Stimulated activated CD4-positive, alpha-beta T cell treated with anti-CD3 and anti-CD28 coated beads, TNF-alpha, amount 100 ng/mL, for 1 hour (primary cell): ENCODE measurements around the gene IFNGR2.

Experiments
- DNase-seq, 3 donors: peaks; one replicate each; pipeline ENCODE4 v3.0.0-alpha.2; 2020; ENCODE audit warnings: low read depth in 3 of 3, low spot score in 1 of 3

IFNGR2 gene

GRCh38 chr21:33480481-33481103 is 77.4 kb downstream of the IFNGR2 start:
- DNase-seq = no peak

GRCh38 chr21:33481314-33481943 is 78.2 kb downstream of the IFNGR2 start:
- no peak for DNase-seq
